HepG2 (cell line): ENCODE data around the gene NEURL4. TPM values are rescaled to one million over a fixed set of nuclear protein-coding genes. Genes with fewer than 3 reads are reported as not detected.

Source experiments
- ATAC-seq: fragments of 200-7000 bp; cut with Tn5 transposase; 3 replicates; pipeline ENCODE4 v1.9.1; 2020; ENCODE audit warnings: mild to moderate bottlenecking, moderate library complexity
- BruUV-seq: library from RNA; stranded (reverse); fragments of 400-500 nt; replicated peaks from 2 replicates; lab custom pipeline; 2021; lab: Mats Ljungman, UMichigan
- CTCF ChIA-PET: fragments of 300-600 bp; formaldehyde crosslinking; extraction: SDS; loops from one replicate; lab custom pipeline; 2021; ENCODE audit warnings: low total read pairs, inconsistent platforms, low intra/inter-chr PET ratio; lab: Yijun Ruan, JAX
- POLR2A ChIA-PET: fragments of 350-600 bp; sonication (Branson Sonifier 250); formaldehyde crosslinking; loops from one replicate; lab custom pipeline; 2020; ENCODE audit warnings: antibody characterized with exemption, inconsistent platforms; lab: Yijun Ruan, JAX
- DNase-seq: peaks from one replicate; pipeline ENCODE4 v3.0.0-alpha.2; 2015; ENCODE audit warnings: low spot score
- FAIRE-seq: peaks from 3 replicates; lab custom pipeline; 2011; peaks lifted over from hg19 to GRCh38; lab: Jason Lieb, UNC
- H2AFZ ChIP-seq: one replicate; pipeline ENCODE4 v1.6.1; 2011; ENCODE audit warnings: low read length, inconsistent platforms
- H3K27ac ChIP-seq: fragments of 300-600 bp; 3 replicates; pipeline ENCODE4 v1.8.0; 2011; ENCODE audit warnings: mixed run types, mild to moderate bottlenecking, mixed read lengths, low read length, inconsistent platforms; ENCODE audit not compliant: insufficient read depth; ENCODE audit errors: extremely low read length
- H3K27me3 ChIP-seq, 2 experiments: fragments of 200-600 bp in 1 of 2; 2 replicates in 1 of 2; 3 replicates in 1 of 2; pipeline versions ENCODE4 v1.6.0 to v1.8.0; 2011; ENCODE audit warnings: low read length in 2 of 2, mild to moderate bottlenecking in 2 of 2, moderate library complexity in 2 of 2, inconsistent platforms in 1 of 2; ENCODE audit not compliant: insufficient read depth in 2 of 2, control insufficient read depth in 1 of 2
- H3K36me3 ChIP-seq, 2 experiments: fragments of 200-600 bp in 1 of 2; replicated peaks in 1 of 2; 2 replicates in 1 of 2; 3 replicates in 1 of 2; pipeline versions ENCODE4 v1.5.1 to v1.8.0; 2011; ENCODE audit warnings: low read length in 2 of 2, inconsistent platforms in 1 of 2; ENCODE audit not compliant: insufficient read depth in 2 of 2, control insufficient read depth in 1 of 2
- H3K4me1 ChIP-seq: 2 replicates; pipeline ENCODE4 v1.5.1; 2012; ENCODE audit warnings: low read length, inconsistent platforms; ENCODE audit not compliant: insufficient read depth
- H3K4me2 ChIP-seq: 2 replicates; pipeline ENCODE4 v1.6.0; 2011; ENCODE audit warnings: low read depth, low read length, inconsistent platforms
- H3K4me3 ChIP-seq, 3 experiments: fragments of 200-600 bp in 1 of 3; sonication (generic), shearing (Covaris generic) in 1 of 3; replicated peaks in 1 of 3; 2 replicates each; pipeline ENCODE4 v1.5.1; 2011 to 2016; ENCODE audit warnings: low read length in 3 of 3, inconsistent platforms in 2 of 3, low read depth in 2 of 3, mild to moderate bottlenecking in 2 of 3, control low read depth in 1 of 3, mixed read lengths in 1 of 3; ENCODE audit not compliant: insufficient read depth in 1 of 3
- H3K79me2 ChIP-seq: one replicate; pipeline ENCODE4 v1.6.1; 2011; ENCODE audit warnings: low read length, inconsistent platforms; ENCODE audit not compliant: insufficient read depth
- H3K9ac ChIP-seq: 2 replicates; pipeline ENCODE4 v1.6.0; 2011; ENCODE audit warnings: mild to moderate bottlenecking, low read depth, low read length, inconsistent platforms; ENCODE audit not compliant: insufficient read depth
- H3K9me3 ChIP-seq: 2 replicates; pipeline ENCODE4 v1.5.1; 2012; ENCODE audit warnings: mild to moderate bottlenecking, low read length
- H4K20me1 ChIP-seq: 2 replicates; pipeline ENCODE4 v1.6.0; 2011; ENCODE audit warnings: inconsistent platforms, mild to moderate bottlenecking, low read length, moderate library complexity; ENCODE audit not compliant: insufficient read depth
- EED ChIP-seq: sonication (generic); formaldehyde crosslinking; IDR thresholded peaks from 2 replicates; pipeline ENCODE4 v1.5.0; 2020; ENCODE audit warnings: mild to moderate bottlenecking, missing genetic modification reagents
- EHMT2 ChIP-seq: fragments of 200-600 bp; sonication (generic); IDR thresholded peaks from 2 replicates; pipeline ENCODE4 v1.7.0; 2017; ENCODE audit warnings: antibody characterized with exemption, low read depth, low read length, borderline replicate concordance
- EP300 ChIP-seq, 3 experiments: sonication (generic) in 1 of 3; formaldehyde crosslinking in 1 of 3; IDR thresholded peaks; 2 replicates each; pipeline versions ENCODE4 v1.5.1 to v1.6.1; 2011 to 2020; ENCODE audit warnings: low read depth in 2 of 3, low read length in 2 of 3, borderline replicate concordance in 1 of 3, improper control_type of control experiment in 1 of 3, mild to moderate bottlenecking in 1 of 3, missing genetic modification reagents in 1 of 3, moderate library complexity in 1 of 3
- HES4 ChIP-seq: sonication (generic); formaldehyde crosslinking; IDR thresholded peaks from 2 replicates; pipeline ENCODE4 v1.9.0; 2021; ENCODE audit warnings: mild to moderate bottlenecking, missing genetic modification reagents, borderline replicate concordance
- KMT2B ChIP-seq: IDR thresholded peaks from 2 replicates; pipeline ENCODE4 v1.6.1; 2016; ENCODE audit warnings: missing genetic modification reagents, missing compliant biosample characterization
- PITX1 ChIP-seq: sonication (generic); formaldehyde crosslinking; IDR thresholded peaks from 2 replicates; pipeline ENCODE4 v1.5.1; 2020; ENCODE audit warnings: mild to moderate bottlenecking, missing genetic modification reagents
- ZFP36L2 ChIP-seq: sonication (generic); formaldehyde crosslinking; IDR thresholded peaks from 2 replicates; pipeline ENCODE4 v1.4.0; 2020; ENCODE audit warnings: missing genetic modification reagents
- ZNF10 ChIP-seq: sonication (generic); formaldehyde crosslinking; IDR thresholded peaks from 2 replicates; pipeline ENCODE4 v1.4.0; 2020; ENCODE audit warnings: mild to moderate bottlenecking, low read depth, missing genetic modification reagents, borderline replicate concordance
- ZNF432 ChIP-seq: sonication (generic); formaldehyde crosslinking; IDR thresholded peaks from 2 replicates; pipeline ENCODE4 v1.5.0; 2020; ENCODE audit warnings: missing genetic modification reagents, mild to moderate bottlenecking, borderline replicate concordance
- ZNF674 ChIP-seq: sonication (generic); formaldehyde crosslinking; IDR thresholded peaks from 2 replicates; pipeline ENCODE4 v1.5.0; 2020; ENCODE audit warnings: low read depth, mild to moderate bottlenecking, missing genetic modification reagents
- ZNF775 ChIP-seq: sonication (generic); formaldehyde crosslinking; IDR thresholded peaks from 2 replicates; pipeline ENCODE4 v1.4.0; 2020; ENCODE audit warnings: missing genetic modification reagents, mild to moderate bottlenecking, moderate library complexity, borderline replicate concordance
- WGBS: methylation state at CpG from one replicate; pipeline ENCODE4 v1.1.6; 2017; ENCODE audit warnings: low lambda C conversion rate; 5-methylcytosine and 5-hydroxymethylcytosine counted together
- in situ Hi-C: cut with HindIII; loops from 2 replicates; pipeline ENCODE4 v1.10.0; 2017; ENCODE audit warnings: low pct_unique_long_range_greater_than_20kb; ENCODE audit not compliant: extremely low pct_ligation_motif_present
- intact Hi-C: fragments of 100-400 bp; cut with micrococcal nuclease; formaldehyde crosslinking; loops from one replicate; pipeline ENCODE4 v1.10.0; 2022; ENCODE audit not compliant: unreplicated experiment
- polyA plus RNA-seq, 8 experiments: library from polyadenylated mRNA; depleted of rRNA in 3 of 8; stranded (reverse) in 7 of 8; unstranded in 1 of 8; fragments of >200 nt; fragmentation: Illumina TruSeq in 4 of 8; extraction: Trizol in 4 of 8; gene quantifications; 2 replicates each; pipeline versions ENCODE4 v1.2.1 to v1.2.3, GENCODE V29; 2011 to 2016; ENCODE audit warnings: low read depth in 4 of 8, missing spikeins in 1 of 8, mixed read lengths in 1 of 8; ENCODE audit not compliant: insufficient read depth in 1 of 8
- total RNA-seq, 5 experiments: library from RNA; depleted of rRNA; stranded (reverse); fragments of >200 nt; fragmentation: Illumina TruSeq; extraction: Trizol; gene quantifications; 2 replicates each; pipeline ENCODE4 v1.2.3, GENCODE V29; 2016; ENCODE audit warnings: low read depth in 1 of 5
- TF ChIP-seq, protein P1 (sequence below): sonication (generic); formaldehyde crosslinking; IDR thresholded peaks from 2 replicates; pipeline ENCODE4 v1.4.0; 2020; ENCODE audit warnings: missing genetic modification reagents
- TF ChIP-seq, protein P2 (sequence below): sonication (generic); formaldehyde crosslinking; IDR thresholded peaks from 2 replicates; pipeline ENCODE4 v1.9.0; 2021; ENCODE audit warnings: missing genetic modification reagents, mild to moderate bottlenecking, borderline replicate concordance

NEURL4 gene
- total and polyA plus RNA-seq, 2 of the 13 experiments (the other 11 are each of a cell fraction or from before 2014, with no cell fraction given) = 14.8 to 15.7 TPM

DNA sequence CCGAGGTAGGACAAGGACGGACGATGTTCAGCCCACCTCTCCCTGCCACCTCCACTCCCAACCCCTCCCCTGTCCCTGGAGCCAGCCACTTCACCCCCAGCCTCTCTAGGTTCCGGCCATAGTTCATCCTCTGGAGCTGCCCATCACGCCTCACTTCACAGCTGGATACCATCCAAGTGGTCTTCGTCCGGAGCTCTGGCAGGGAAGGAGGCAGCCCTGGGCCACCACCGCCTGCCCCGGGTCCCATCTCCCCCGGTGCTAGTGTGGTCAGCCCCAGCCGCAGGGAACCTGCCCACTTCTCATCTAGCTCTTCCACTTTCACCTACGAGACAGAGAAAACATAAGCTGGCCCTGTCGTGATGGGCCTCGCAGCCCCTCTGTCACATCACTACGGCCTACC, 7.7 kb downstream of the NEURL4 start (continued):
- TF ChIP-seq, protein P1, sequence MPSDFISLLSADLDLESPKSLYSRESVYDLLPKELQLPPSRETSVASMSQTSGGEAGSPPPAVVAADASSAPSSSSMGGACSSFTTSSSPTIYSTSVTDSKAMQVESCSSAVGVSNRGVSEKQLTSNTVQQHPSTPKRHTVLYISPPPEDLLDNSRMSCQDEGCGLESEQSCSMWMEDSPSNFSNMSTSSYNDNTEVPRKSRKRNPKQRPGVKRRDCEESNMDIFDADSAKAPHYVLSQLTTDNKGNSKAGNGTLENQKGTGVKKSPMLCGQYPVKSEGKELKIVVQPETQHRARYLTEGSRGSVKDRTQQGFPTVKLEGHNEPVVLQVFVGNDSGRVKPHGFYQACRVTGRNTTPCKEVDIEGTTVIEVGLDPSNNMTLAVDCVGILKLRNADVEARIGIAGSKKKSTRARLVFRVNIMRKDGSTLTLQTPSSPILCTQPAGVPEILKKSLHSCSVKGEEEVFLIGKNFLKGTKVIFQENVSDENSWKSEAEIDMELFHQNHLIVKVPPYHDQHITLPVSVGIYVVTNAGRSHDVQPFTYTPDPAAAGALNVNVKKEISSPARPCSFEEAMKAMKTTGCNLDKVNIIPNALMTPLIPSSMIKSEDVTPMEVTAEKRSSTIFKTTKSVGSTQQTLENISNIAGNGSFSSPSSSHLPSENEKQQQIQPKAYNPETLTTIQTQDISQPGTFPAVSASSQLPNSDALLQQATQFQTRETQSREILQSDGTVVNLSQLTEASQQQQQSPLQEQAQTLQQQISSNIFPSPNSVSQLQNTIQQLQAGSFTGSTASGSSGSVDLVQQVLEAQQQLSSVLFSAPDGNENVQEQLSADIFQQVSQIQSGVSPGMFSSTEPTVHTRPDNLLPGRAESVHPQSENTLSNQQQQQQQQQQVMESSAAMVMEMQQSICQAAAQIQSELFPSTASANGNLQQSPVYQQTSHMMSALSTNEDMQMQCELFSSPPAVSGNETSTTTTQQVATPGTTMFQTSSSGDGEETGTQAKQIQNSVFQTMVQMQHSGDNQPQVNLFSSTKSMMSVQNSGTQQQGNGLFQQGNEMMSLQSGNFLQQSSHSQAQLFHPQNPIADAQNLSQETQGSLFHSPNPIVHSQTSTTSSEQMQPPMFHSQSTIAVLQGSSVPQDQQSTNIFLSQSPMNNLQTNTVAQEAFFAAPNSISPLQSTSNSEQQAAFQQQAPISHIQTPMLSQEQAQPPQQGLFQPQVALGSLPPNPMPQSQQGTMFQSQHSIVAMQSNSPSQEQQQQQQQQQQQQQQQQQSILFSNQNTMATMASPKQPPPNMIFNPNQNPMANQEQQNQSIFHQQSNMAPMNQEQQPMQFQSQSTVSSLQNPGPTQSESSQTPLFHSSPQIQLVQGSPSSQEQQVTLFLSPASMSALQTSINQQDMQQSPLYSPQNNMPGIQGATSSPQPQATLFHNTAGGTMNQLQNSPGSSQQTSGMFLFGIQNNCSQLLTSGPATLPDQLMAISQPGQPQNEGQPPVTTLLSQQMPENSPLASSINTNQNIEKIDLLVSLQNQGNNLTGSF = no peak
- TF ChIP-seq PITX1 = no peak

DNA sequence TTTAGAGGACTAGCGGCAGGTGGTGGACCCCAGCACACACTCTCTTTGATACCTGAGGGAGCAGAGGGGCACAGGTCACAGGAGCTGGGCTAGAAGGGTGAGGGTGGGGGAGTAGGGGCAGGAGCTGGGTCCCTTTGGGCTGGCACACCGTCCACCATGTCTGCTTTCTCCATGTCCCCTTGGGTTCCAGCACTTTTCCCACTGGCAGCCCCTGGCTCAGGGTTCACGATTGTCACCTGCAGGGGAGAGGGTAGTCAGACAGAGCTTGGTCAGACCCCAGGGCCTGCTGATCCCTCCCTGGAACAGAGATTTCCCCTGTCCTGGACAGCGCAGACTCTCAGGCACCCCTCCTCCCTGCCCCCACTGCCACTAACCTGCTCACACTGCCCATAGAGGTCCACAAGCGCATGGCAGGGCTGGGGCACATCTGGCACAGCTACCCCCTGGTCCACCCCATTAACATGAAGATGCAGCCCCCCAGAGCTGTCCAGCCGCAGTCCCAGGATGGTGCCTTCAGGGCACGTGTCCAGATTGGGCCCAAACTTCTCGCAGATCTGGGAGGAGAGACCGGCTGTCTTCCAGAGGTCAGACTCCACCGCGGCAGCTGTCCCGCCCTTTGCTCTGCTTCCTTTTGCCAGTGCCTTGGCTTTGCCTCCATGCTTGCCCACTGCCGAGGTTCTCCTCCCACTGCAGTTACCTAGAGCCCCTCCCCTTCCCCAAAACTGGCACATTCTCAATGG, 10.8 kb downstream of the NEURL4 start:
- H2AFZ ChIP-seq = no peak overlapping the region
- no peak for TF ChIP-seq EP300 (IDR thresholded peaks at IDR 0.05; ENCODE audit: low read depth in 2 of 2, low read length in 2 of 2)
- no peak for TF ChIP-seq EP300 (CRISPR knock-in tag; IDR thresholded peaks at IDR 0.05; ENCODE audit: borderline replicate concordance)
- no peak for TF ChIP-seq ZNF775 (CRISPR knock-in tag)
- TF ChIP-seq ZNF432 = no peak
- TF ChIP-seq ZNF674 (CRISPR knock-in tag) = no peak
- TF ChIP-seq KMT2B (CRISPR knock-in tag) = no peak
- TF ChIP-seq, protein P2, sequence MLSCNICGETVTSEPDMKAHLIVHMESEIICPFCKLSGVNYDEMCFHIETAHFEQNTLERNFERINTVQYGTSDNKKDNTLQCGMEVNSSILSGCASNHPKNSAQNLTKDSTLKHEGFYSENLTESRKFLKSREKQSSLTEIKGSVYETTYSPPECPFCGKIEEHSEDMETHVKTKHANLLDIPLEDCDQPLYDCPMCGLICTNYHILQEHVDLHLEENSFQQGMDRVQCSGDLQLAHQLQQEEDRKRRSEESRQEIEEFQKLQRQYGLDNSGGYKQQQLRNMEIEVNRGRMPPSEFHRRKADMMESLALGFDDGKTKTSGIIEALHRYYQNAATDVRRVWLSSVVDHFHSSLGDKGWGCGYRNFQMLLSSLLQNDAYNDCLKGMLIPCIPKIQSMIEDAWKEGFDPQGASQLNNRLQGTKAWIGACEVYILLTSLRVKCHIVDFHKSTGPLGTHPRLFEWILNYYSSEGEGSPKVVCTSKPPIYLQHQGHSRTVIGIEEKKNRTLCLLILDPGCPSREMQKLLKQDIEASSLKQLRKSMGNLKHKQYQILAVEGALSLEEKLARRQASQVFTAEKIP (CRISPR knock-in tag) = no peak
- no peak for TF ChIP-seq EED (CRISPR knock-in tag)
- TF ChIP-seq EHMT2 = no peak
- TF ChIP-seq ZFP36L2 (CRISPR knock-in tag) = no peak
- TF ChIP-seq ZNF10 (CRISPR knock-in tag) = no peak
- no peak for TF ChIP-seq HES4

More for the DNA sequence above, 10.8 kb downstream of the NEURL4 start:
- H3K9ac ChIP-seq = no peak overlapping the region
- in situ Hi-C loops = no loop called here
- no peak for FAIRE-seq
- H3K27ac ChIP-seq = no peak overlapping the region
- peaks cover 10% of the 10 kb centered on the region for H3K79me2 ChIP-seq
- H3K4me2 ChIP-seq = no peak overlapping the region
- H3K9me3 ChIP-seq = no peaks in the 10 kb centered on the region
- peaks cover 11% of the 10 kb centered on the region for H3K4me1 ChIP-seq
- no peak overlapping the region for H3K4me3 ChIP-seq
- no TSS peak for BruUV-seq
- H4K20me1 ChIP-seq = peaks cover 10% of the 10 kb centered on the region; the same call in 1 of the 2 replicates
- H3K36me3 ChIP-seq = peaks cover 20 to 53% of the 10 kb centered on the region in 2 experiments
- no peak for ATAC-seq
- no peak for DNase-seq
- 95% methylated on average over 8 of the region's 13 CpGs for WGBS
- CTCF ChIA-PET = no interaction called here
- no peaks in the 10 kb centered on the region for H3K27me3 ChIP-seq
- intact Hi-C loops = no loop called here
- POLR2A ChIA-PET = no interaction called here
